ENCODE results near the gene SIN3A. TPM values are rescaled to one million over a fixed set of nuclear protein-coding genes. Genes with fewer than 3 reads are reported as not detected.
"Not testable (repeated sequence)": the region's sequence is repeated elsewhere in the genome, so short reads cannot be mapped to it uniquely, and the experiment has no call there.

SIN3A gene
- total and polyA plus RNA-seq, 2 donors from 2014 or later, result 9.2 to 74.3 TPM

DNA sequence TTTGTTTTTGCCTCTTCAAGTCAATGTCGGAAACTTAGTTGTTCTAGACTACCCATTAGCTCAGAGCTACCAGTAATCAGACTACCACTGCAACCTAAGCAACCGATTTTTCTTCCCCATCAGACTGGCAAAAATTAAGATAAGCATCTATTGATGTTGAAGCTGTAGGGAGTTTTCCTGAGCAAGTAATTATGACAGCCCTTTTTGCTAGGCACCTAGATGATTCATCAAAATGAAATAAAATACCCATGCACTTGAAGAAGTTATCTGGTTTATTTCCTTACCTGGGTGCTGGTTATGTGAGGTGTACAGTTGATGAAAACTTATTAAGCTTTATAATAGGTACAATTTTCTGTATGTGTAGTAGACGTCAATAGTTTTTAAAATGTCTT lies 116.2 kb downstream of the SIN3A start:
- Histone ChIP-seq H3K4me3 (ENCODE audit: low read length in 3 of 3) (peak overlapping the region; percentile 58 to 75 (median 67)), H3K9me3 (ENCODE audit: control insufficient read depth in 2 of 3, insufficient read depth in 1 of 3, low read length in 3 of 3) (no peaks in the 10 kb centered on the region), H3K4me1 (ENCODE audit: control insufficient read depth in 2 of 3, insufficient read depth in 2 of 3, low read depth in 1 of 3, low read length in 3 of 3) (peaks cover 0 to 7% (median 0%) of the 10 kb centered on the region in 3 donors), H3K36me3 (ENCODE audit: control insufficient read depth in 2 of 3, insufficient read depth in 3 of 3, low read length in 3 of 3) (no peaks in the 10 kb centered on the region), H3K27ac (ENCODE audit: low read depth in 2 of 2, low read length in 2 of 2) (no peak overlapping the region), H3K9ac (ENCODE audit: low read length in 3 of 3) (peak overlapping the region in 2 of 3 donors; percentile 33 to 55), H3K27me3 (ENCODE audit: control insufficient read depth, insufficient read depth, low read length) (no peaks in the 10 kb centered on the region)
- intact Hi-C loops (cut with DNase I), result no loop called here
- FAIRE-seq (no peak), DNase-seq (no peak)
- TF ChIP-seq, protein P1, sequence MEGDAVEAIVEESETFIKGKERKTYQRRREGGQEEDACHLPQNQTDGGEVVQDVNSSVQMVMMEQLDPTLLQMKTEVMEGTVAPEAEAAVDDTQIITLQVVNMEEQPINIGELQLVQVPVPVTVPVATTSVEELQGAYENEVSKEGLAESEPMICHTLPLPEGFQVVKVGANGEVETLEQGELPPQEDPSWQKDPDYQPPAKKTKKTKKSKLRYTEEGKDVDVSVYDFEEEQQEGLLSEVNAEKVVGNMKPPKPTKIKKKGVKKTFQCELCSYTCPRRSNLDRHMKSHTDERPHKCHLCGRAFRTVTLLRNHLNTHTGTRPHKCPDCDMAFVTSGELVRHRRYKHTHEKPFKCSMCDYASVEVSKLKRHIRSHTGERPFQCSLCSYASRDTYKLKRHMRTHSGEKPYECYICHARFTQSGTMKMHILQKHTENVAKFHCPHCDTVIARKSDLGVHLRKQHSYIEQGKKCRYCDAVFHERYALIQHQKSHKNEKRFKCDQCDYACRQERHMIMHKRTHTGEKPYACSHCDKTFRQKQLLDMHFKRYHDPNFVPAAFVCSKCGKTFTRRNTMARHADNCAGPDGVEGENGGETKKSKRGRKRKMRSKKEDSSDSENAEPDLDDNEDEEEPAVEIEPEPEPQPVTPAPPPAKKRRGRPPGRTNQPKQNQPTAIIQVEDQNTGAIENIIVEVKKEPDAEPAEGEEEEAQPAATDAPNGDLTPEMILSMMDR (IDR thresholded peaks at IDR 0.05; ENCODE audit: borderline replicate concordance, extremely low read depth, insufficient read depth), result no peak

GRCh38 chr15:75333654-75334419 lies 117.7 kb downstream of the SIN3A start:
- H3K4me1 ChIP-seq (ENCODE audit: control insufficient read depth in 2 of 3, insufficient read depth in 2 of 3, low read depth in 1 of 3, low read length in 3 of 3); H3K4me3 ChIP-seq (ENCODE audit: low read length in 3 of 3); H3K27ac ChIP-seq (ENCODE audit: low read depth in 2 of 2, low read length in 2 of 2); FAIRE-seq; H3K9ac ChIP-seq (ENCODE audit: low read length in 3 of 3); intact Hi-C loops (cut with DNase I); H3K9me3 ChIP-seq (ENCODE audit: control insufficient read depth in 2 of 3, insufficient read depth in 1 of 3, low read length in 3 of 3); H3K36me3 ChIP-seq (ENCODE audit: control insufficient read depth in 2 of 3, insufficient read depth in 3 of 3, low read length in 3 of 3); H3K27me3 ChIP-seq (ENCODE audit: control insufficient read depth, insufficient read depth, low read length): not testable (repeated sequence)
- peak in 1 of 5 donors; percentile 31 for DNase-seq

GRCh38 chr15:75332093-75332492 lies 119.4 kb downstream of the SIN3A start:
- H3K27me3 ChIP-seq (ENCODE audit: control insufficient read depth, insufficient read depth, low read length); H3K27ac ChIP-seq (ENCODE audit: low read depth in 2 of 2, low read length in 2 of 2); H3K4me1 ChIP-seq (ENCODE audit: control insufficient read depth in 2 of 3, insufficient read depth in 2 of 3, low read depth in 1 of 3, low read length in 3 of 3); intact Hi-C loops (cut with DNase I); H3K9ac ChIP-seq (ENCODE audit: low read length in 3 of 3); H3K9me3 ChIP-seq (ENCODE audit: control insufficient read depth in 2 of 3, insufficient read depth in 1 of 3, low read length in 3 of 3); H3K4me3 ChIP-seq (ENCODE audit: low read length in 3 of 3); H3K36me3 ChIP-seq (ENCODE audit: control insufficient read depth in 2 of 3, insufficient read depth in 3 of 3, low read length in 3 of 3); FAIRE-seq: not testable (repeated sequence)
- DNase-seq, result peak in 1 of 5 donors; percentile 15

DNA sequence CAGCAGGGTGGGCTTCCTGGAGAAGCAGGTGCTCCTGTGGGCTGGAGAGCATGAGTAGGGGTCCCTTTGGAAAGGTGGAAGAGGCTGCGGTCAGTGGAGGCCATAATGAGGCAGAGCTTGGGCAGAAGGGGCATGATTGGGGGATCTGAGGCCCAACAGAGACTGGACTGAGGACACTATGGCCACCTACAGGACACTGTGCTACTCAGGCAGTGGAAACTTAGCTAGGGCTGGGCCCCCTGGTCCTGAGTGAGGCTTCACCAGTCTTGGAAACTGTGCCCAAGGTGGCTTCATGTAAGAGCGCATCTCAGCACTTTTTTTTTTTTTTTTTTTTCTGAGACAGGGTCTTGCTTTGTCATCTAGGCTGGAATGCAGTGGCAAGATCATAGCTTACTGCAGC lies 121.9 kb downstream of the SIN3A start:
- FAIRE-seq (no peak), DNase-seq (peak in 1 of 5 donors; percentile 30)
- intact Hi-C loops (cut with DNase I), result no loop called here
- Histone ChIP-seq H3K27ac (ENCODE audit: low read depth in 2 of 2, low read length in 2 of 2) (no peak overlapping the region), H3K4me1 (ENCODE audit: control insufficient read depth in 2 of 3, insufficient read depth in 2 of 3, low read depth in 1 of 3, low read length in 3 of 3) (no peaks in the 10 kb centered on the region), H3K4me3 (ENCODE audit: low read length in 3 of 3) (no peak overlapping the region), H3K9ac (ENCODE audit: low read length in 3 of 3) (no peak overlapping the region), H3K27me3 (ENCODE audit: control insufficient read depth, insufficient read depth, low read length) (no peaks in the 10 kb centered on the region), H3K9me3 (ENCODE audit: control insufficient read depth in 2 of 3, insufficient read depth in 1 of 3, low read length in 3 of 3) (no peaks in the 10 kb centered on the region), H3K36me3 (ENCODE audit: control insufficient read depth in 2 of 3, insufficient read depth in 3 of 3, low read length in 3 of 3) (no peaks in the 10 kb centered on the region)
- TF ChIP-seq, protein P1 (IDR thresholded peaks at IDR 0.05; ENCODE audit: borderline replicate concordance, extremely low read depth, insufficient read depth), result no peak
